Lung (tissue), 12 donors: ENCODE measurements around the gene PPP1R14B. TPM values are rescaled to one million over a fixed set of nuclear protein-coding genes. Genes with fewer than 3 reads are reported as not detected.

Source experiments
- ATAC-seq: fragments of 200-7000 bp; cut with Tn5 transposase; one replicate; pipeline ENCODE4 v1.9.1; 2020; ENCODE audit warnings: moderate number of reproducible peaks; ENCODE audit not compliant: insufficient read depth, low FRiP score
- DNase-seq, 3 donors: peaks; one replicate each; pipeline ENCODE4 v3.0.0-alpha.2; 2013 to 2017
- H3K27ac ChIP-seq, 2 donors: one replicate each; pipeline ENCODE4 v1.5.1; 2013; ENCODE audit warnings: mild to moderate bottlenecking in 2 of 2, moderate library complexity in 2 of 2, control low read depth in 1 of 2, inconsistent platforms in 1 of 2, low read depth in 1 of 2, low read length in 1 of 2
- H3K27me3 ChIP-seq, 3 donors: one replicate each; pipeline ENCODE4 v1.5.1; 2013; ENCODE audit warnings: low read length in 2 of 3; ENCODE audit not compliant: control insufficient read depth in 3 of 3, insufficient read depth in 3 of 3
- H3K36me3 ChIP-seq, 4 donors: one replicate each; pipeline ENCODE4 v1.5.1; 2013; ENCODE audit warnings: low read length in 4 of 4, mild to moderate bottlenecking in 1 of 4, moderate library complexity in 1 of 4; ENCODE audit not compliant: control insufficient read depth in 4 of 4, insufficient read depth in 4 of 4
- H3K4me1 ChIP-seq, 5 donors: one replicate each; pipeline ENCODE4 v1.5.1; 2013; ENCODE audit warnings: low read length in 5 of 5, mild to moderate bottlenecking in 2 of 5, moderate library complexity in 1 of 5; ENCODE audit not compliant: control insufficient read depth in 5 of 5, insufficient read depth in 5 of 5
- H3K4me3 ChIP-seq: one replicate; pipeline ENCODE4 v1.5.1; 2013; ENCODE audit warnings: mild to moderate bottlenecking, control low read depth, moderate library complexity
- H3K9ac ChIP-seq, 2 donors: one replicate each; pipeline ENCODE4 v1.5.1; 2013; ENCODE audit warnings: low read length in 2 of 2, control low read depth in 1 of 2; ENCODE audit not compliant: insufficient read depth in 1 of 2
- H3K9me3 ChIP-seq, 4 donors: one replicate each; pipeline ENCODE4 v1.5.1; 2013; ENCODE audit warnings: low read length in 3 of 4, mild to moderate bottlenecking in 1 of 4, moderate library complexity in 1 of 4; ENCODE audit not compliant: control insufficient read depth in 4 of 4, insufficient read depth in 3 of 4
- WGBS, 2 donors: extraction: QIAGEN DNeasy Blood & Tissue Kit; methylation state at CpG; one replicate each; pipeline ENCODE4 v1.1.7; 2013; 5-methylcytosine and 5-hydroxymethylcytosine counted together
- polyA plus RNA-seq, 2 donors: library from polyadenylated mRNA; stranded (reverse); fragments of 200-250 nt; gene quantifications; one replicate each; pipeline ENCODE4 v1.2.1, GENCODE V29; 2013
- total RNA-seq, 2 donors: library from RNA; depleted of rRNA in 1 of 2; stranded (reverse); fragments of >200 nt in 1 of 2; gene quantifications; one replicate each; pipeline ENCODE4 v1.2.1, GENCODE V29; 2014 to 2021
- TF ChIP-seq, protein P1 (sequence below): IDR thresholded peaks from 2 replicates; pipeline ENCODE4 v1.5.1; 2012; ENCODE audit warnings: mild to moderate bottlenecking; ENCODE audit errors: control extremely low read depth, extremely low read depth
- donor health status: control.
- donor health status: control.
- donor health status: Bipolar disorder and iron deficiency.
- donor health status: healthy.
- donor health status: DM: yes; HTN: yes; CAD: no.

PPP1R14B gene
- total and polyA plus RNA-seq, 4 donors = 28.2 to 241 (median 152) TPM

DNA sequence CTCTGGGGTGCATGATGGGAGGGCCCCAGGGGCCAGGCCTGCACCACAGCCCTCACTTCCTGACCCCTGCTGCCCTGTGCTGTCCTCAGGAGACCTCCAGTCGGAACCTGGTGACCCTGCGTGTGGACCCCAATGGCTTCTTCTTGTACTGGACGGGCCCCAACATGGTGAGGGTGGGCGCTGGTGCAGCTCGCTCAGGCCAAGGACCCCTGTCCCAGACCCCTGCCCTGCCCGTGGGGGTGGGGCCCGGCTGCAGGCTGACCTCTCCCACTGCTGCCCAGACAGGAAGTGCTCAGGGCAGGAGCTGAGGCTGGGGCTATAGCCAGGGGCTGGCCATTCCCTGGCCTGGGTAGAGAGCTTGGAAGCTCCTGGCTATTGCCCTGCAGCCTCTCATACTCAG, 7.6 kb upstream of the PPP1R14B start:
- no peak overlapping the region for H3K4me3 ChIP-seq
- DNase-seq (no peak), ATAC-seq (no peak)
- TF ChIP-seq, protein P1, sequence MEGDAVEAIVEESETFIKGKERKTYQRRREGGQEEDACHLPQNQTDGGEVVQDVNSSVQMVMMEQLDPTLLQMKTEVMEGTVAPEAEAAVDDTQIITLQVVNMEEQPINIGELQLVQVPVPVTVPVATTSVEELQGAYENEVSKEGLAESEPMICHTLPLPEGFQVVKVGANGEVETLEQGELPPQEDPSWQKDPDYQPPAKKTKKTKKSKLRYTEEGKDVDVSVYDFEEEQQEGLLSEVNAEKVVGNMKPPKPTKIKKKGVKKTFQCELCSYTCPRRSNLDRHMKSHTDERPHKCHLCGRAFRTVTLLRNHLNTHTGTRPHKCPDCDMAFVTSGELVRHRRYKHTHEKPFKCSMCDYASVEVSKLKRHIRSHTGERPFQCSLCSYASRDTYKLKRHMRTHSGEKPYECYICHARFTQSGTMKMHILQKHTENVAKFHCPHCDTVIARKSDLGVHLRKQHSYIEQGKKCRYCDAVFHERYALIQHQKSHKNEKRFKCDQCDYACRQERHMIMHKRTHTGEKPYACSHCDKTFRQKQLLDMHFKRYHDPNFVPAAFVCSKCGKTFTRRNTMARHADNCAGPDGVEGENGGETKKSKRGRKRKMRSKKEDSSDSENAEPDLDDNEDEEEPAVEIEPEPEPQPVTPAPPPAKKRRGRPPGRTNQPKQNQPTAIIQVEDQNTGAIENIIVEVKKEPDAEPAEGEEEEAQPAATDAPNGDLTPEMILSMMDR = no peak
- no peaks in the 10 kb centered on the region for H3K27me3 ChIP-seq
- H3K27ac ChIP-seq = no peak overlapping the region
- peaks cover 0 to 18% (median 9%) of the 10 kb centered on the region in 5 donors for H3K4me1 ChIP-seq
- H3K36me3 ChIP-seq = peaks cover 0 to 38% (median 10%) of the 10 kb centered on the region in 4 donors
- H3K9ac ChIP-seq = no peak overlapping the region
- 88 to 91% methylated on average over 7 of the region's 7 CpGs for WGBS, 2 donors
- H3K9me3 ChIP-seq = no peaks in the 10 kb centered on the region

- no peak overlapping the region for H3K9ac ChIP-seq
- no peak for DNase-seq
- H3K27ac ChIP-seq = no peak overlapping the region
These were observed 6.7 kb upstream of the PPP1R14B start for GRCh38 chr11:64253481-64253880.

GRCh38 chr11:64253043-64253442, 6.3 kb upstream of the PPP1R14B start:
- peaks cover 0 to 18% (median 9%) of the 10 kb centered on the region in 5 donors for H3K4me1 ChIP-seq
- H3K27ac ChIP-seq = no peak overlapping the region
- H3K36me3 ChIP-seq = peaks cover 0 to 25% (median 4%) of the 10 kb centered on the region in 4 donors
- no peak overlapping the region for H3K4me3 ChIP-seq
- H3K9ac ChIP-seq = no peak overlapping the region
- ATAC-seq (no peak), DNase-seq (no peak)
- TF ChIP-seq, protein P1 = no peak
- 78 to 80% methylated on average over 8 of the region's 8 CpGs for WGBS, 2 donors
- no peaks in the 10 kb centered on the region for H3K9me3 ChIP-seq
- H3K27me3 ChIP-seq = no peaks in the 10 kb centered on the region

More at GRCh38 chr11:64253481-64253880, 6.7 kb upstream of the PPP1R14B start:
- ATAC-seq = no peak
- Histone ChIP-seq H3K4me1 (peaks cover 0 to 18% (median 9%) of the 10 kb centered on the region in 5 donors), H3K9me3 (no peaks in the 10 kb centered on the region), H3K36me3 (peaks cover 0 to 29% (median 6%) of the 10 kb centered on the region in 4 donors), H3K27me3 (no peaks in the 10 kb centered on the region), H3K4me3 (no peak overlapping the region)
- 49 to 76% methylated on average over 5 of the region's 5 CpGs for WGBS, 2 donors
- TF ChIP-seq, protein P1 = no peak
